ENCODE measurements around the gene PCED1B.
"Not testable (repeated sequence)": the region's sequence is repeated elsewhere in the genome, so short reads cannot be mapped to it uniquely, and the experiment has no call there.

Gene PCED1B

DNA sequence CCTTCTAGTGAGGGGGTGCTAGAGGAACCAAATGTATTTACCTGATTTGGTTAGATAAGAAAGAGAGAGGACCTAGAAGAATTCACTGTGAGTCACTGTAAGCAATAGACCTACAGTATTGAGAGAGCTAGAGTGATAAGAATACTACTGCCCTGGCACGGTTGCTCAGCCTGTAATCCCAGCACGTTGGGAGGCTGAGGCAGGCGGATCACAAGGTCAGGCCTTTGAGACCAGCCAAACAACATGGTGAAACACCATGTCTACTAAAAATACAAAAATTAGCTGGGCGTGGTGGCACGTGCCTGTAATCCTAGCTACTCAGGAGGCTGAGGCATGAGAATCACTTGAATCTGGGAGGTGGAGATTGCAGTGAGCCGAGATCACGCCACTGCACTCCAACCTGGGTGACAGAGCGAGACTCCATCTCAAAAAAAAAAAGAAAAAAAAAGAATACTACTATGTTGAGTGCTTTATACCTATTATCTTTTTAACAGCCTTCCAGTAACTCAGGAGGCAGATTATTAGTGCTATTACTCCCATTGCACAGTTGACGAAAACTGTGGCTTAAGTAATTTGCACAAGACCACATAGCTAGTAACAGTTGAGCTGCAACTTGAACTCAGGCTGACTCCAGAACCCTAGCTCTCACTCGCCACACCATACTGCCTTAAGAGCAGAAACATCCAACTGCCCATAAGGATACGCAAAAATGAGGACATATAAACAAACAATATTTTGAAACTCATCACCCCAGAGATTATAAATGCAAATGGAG is 102.9 kb downstream of the PCED1B start:
- DNase-seq: not testable (repeated sequence)

DNA sequence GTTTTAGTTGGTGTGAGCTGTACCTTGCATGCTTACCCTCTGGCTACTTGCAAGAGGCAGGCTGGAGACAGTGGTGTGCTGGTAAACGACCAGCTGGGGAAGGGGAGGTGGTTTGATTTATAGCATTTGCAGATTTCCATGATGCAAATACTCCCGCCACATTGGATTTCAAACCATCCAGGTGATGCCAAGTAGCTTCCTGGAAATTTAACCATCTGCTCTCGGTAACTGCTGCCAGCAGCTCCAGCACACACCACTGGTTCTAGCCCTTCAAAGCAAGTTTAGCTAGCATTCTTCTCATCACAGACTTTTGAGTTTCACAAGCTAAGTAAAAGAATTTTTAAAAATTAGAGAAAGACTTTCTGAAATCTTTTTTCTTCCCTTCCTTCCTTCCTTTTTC is 104.8 kb downstream of the PCED1B start:
- no peak for DNase-seq

DNA sequence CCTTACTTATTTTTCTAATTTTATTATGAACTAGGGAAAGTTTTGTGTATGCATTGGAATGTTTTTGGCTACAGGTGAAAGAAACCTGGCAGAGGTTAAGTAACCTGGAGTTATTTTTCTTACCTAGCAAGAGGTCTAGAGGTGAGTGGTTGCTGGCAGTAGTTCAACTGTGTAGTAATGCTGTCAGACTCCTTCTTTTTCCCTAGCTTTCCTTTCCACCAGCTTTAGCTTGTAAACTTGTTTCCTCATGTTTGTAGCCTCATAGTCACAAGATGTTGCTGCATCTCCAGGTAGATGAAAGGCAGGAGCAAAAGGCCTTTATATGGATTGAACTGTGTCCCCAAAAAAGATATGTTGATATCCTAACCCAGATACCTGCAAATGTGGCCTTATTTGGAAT is 105.4 kb downstream of the PCED1B start:
- no peak for DNase-seq

DNA sequence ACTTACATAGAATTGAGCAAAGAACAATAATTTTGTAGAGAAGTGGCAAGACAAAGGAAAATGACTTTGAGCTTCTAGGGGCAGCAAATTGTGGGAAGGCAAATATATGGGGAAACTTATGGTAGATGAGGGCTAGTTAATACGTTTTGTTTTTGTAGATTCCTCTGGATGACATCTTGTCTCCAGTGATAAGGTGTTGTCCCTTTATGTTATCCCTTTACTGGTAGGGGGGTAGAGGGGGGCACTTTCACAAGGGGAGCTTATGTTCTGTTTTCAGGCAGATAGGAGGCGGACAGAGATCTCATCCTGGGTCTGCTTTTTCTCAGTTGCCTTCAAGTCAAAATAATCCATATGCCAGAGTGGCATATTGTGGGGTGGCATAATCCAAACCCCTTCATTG is 106.8 kb downstream of the PCED1B start:
- no peak for DNase-seq

DNA sequence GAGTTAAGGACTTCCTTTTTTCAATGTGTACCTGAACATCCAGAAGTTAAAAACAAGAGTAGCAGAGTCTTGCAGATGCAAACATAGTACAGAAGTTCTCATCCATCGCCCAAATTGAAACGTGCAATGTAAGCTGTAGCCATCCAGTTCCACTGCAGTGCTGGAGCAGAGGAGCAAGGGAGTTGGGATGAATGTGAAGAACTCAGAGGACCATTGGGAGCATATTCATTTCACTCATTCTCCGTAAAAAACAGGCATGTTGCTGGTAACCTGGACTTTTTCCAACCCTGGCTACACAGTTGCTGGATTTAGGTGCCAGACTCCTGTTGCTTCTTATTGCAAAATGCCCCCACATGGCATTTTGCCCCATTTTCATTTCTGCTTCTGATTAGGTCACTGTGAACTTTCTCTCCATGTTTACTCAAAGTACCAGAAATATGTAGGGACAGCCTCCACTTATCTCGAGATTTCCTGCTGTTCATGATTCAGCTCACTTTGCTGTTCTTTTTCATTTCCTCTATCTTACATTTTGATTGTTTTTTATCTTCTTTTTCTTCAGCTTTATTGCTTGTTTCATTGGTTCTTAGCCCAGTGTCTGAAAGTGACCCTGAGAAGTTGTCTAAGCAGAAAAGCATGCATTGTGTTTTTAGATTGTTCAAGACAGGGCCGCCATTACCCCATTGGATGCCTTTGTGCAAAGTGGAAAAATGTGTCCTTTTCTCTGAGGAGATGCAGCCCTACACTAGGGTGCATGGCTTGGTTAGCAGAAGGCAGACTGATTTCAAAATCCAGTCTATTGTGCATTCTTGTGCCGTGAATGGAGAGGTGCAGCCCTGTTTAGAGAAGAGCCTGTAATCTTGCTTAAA is 109.4 kb downstream of the PCED1B start:
- DNase-seq: no peak

DNA sequence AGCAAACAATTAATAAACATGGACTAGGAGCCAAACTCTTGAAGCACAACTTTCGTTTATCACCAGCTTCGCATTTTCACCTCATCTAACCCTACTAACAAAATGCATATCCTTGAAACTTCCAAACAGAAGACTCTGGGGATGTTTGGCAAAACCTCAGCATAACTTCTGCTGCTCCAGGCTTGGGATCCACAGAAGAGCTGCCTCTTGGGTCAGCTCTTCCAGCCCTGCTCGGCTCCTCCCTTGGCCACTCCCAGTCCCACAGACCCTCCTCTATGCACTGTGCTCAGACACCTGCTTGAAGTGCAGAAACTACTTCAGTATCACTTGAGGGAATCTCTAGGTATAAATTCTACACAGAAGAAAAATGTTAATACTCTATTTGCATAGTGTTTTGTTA is 110.3 kb downstream of the PCED1B start:
- no peak for DNase-seq

DNA sequence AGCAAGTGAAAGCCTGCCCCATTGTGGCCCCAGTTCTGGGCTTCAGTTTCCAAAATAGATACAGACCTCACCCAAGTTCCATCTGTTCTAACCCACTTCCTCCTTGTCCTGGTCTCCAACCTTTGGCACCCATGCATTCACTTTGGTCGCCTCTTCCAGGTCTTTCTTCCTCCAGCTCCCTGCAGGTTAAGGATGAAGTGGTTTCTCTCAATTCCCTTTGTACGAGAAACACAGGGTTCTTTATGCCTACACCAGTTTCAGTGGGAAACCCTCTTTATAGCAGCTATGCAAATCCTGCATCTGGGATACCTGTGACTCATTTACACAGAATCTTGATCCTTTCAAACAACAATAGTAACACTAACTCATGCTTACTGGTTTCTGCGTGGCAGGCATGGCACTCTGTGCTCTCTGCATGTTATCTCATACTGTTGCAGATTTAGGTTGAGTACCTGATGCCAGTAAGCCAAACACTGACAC is 110.9 kb downstream of the PCED1B start:
- no peak for DNase-seq

DNA sequence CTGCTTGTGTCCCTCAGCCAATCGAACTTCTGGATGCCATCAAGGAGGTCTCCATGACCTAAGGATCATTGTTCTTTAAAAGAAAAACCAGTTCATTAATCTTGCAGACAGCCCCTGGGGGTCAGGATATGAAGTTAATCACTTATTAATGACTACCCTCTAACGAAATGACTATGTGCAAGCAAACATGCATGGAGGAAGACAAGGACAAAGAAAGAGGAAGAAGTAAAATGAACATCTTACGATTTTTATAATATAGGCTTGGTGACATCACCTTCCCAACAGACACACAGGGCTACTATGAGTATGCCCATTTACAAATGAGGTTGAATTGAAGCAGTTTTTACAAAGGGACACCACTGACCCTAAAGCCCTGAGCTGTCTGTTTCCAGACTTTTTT is 111.5 kb downstream of the PCED1B start:
- DNase-seq: no peak

DNA sequence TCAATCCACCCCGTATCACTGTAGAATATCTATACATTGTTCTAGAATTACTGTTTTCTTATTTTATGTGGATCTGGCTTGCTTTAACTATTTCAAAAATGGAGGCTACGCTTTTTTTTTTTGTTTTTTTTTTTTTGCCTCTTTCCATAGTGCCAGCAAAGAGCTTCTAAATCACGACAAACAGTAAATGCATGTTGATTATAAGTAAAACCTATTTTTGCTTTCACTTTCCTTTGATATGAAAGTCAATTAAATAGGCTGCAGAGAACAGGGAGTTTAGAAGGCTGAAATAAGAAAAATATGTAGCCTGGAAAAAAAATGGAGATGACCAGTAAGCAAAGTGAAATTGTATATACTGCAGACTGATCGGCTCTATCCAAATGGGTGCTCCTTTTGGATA is 112.6 kb downstream of the PCED1B start:
- no peak for DNase-seq

DNA sequence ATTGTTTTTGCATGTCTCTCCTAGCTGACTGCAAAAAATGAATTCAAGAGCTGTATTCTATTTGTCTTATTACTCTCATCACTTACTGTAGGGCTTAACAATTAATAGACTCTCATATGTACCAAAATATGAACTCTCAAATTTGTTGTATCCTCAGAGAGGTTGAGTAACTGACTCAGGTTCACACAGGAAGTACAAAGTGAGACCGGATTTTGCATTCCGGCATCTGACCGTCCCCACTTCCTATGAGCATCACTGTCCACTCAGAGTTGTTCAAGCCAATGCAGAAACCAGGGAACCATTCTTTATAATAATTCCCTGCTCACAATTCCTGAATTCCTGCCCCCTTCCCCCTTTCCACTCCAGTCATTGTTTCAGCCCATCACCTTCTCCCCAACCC is 113.6 kb downstream of the PCED1B start:
- no peak for DNase-seq

DNA sequence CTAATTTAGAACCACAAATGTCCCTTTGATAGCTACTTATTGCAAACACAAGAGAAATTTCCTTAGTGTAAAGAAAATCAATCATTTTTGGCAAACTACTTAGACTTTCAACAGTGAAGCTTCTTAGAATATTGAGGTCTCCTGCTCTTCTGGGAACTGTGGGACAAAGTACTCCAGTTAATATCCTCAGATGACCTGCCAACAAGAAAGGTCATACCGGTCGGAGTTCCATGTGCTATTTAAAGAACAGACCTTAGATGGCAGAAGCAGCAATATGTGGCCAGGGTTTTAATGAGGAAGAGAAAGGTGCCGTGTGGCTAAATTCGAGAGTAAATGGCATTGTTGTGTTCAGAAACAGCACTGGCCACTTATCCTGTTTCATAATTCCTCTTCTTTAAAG is 115.1 kb downstream of the PCED1B start:
- DNase-seq: no peak

DNA sequence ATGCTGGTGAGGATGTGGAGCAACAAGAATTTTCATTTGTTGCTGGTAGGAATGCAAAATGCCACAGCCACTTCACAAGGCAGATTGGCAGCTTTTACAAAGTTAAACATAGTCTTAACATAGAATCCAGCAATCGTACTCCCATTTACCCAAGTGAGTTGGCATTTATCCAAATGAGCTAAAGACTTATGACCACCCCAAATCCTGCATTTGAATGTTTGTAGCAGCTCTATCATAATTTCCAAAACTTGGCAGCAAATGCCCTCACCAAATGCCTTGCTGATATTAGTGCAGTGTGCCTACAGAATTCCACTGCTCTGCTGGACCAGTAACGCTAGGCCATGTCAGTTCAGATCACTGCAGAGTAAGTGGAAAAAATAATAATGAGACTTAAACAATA is 121.0 kb downstream of the PCED1B start:
- no peak for DNase-seq

DNA sequence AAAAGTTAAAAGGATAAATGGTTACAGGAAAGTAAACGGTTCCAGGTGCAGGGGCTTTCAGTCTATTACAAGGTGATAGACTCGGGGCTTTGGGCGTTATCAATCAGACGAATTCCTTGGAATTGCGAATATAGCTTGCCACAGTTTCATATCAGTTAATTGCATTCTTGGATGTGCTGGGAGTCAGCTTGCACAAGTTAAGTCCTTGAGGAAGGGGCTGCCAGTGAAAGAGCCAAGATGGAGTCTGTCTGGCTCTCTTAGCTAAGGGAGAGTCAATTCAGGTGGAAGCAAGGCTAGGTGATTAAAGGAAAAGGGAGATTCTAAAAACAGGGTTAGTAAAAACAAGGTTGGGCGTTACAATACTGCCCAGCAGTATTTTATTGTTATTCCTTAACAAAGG is 121.8 kb downstream of the PCED1B start:
- not testable (repeated sequence) for DNase-seq

DNA sequence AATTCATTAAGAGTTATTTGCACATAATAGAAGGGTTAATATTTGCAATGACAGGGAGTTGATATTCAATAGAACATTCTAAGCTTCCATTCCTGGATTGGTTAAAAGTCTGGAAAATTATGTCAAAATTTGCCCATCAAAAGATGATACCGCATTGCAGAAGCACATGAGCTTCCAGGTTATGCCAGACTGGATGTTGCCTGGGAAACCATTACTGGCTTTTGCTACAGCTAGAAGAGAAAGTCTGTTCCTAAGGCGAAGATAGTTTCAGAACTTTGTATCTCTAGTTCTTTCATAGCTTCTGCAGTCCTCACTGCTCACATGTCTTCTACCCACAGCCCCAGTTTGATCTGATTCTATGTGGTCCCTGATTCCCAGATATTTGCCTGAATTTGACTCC is 122.8 kb downstream of the PCED1B start:
- DNase-seq: no peak

DNA sequence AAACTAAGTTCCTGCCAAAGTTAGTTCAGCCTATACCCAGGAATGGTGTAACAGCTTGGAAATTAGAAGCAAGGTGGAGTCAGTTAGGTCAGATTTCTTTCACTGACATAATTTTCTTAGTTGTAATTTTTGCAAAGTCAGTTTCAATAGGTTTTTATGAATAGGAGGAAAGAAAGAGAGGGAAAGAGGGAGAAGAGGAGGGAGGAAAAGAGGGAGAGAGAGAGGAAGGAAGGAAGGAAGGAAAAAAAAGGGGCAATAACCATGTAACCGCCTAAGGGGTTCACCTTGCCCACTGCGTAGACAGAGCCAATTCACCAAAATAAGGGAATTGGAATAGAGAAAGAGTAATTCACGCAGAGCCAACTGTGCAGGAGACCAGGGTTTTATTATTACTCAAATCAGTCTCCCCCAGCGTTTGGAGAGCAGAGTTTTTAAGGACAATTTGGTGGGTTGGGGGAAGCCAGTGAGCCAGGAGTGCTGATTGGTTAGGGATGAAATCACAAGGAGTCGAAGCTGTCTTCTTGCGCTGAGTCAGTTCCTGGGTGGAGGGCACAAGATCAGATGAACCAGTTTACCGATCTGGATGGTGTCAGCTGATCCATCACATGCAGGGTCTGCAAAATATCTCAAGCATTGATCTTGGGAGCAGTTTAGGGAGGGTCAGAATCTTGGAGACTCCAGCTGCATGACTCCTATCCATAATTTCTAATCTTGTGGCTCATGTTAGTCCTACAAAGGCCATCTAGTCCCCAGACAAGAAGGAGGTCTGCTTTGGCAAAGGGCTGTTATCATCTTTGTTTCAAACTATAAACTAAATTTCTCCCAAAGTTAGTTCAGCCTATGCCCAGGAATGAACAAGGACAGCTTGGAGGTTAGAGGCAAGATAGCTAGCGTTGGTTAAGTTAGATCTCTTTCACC is 126.4 kb downstream of the PCED1B start:
- DNase-seq: no peak

DNA sequence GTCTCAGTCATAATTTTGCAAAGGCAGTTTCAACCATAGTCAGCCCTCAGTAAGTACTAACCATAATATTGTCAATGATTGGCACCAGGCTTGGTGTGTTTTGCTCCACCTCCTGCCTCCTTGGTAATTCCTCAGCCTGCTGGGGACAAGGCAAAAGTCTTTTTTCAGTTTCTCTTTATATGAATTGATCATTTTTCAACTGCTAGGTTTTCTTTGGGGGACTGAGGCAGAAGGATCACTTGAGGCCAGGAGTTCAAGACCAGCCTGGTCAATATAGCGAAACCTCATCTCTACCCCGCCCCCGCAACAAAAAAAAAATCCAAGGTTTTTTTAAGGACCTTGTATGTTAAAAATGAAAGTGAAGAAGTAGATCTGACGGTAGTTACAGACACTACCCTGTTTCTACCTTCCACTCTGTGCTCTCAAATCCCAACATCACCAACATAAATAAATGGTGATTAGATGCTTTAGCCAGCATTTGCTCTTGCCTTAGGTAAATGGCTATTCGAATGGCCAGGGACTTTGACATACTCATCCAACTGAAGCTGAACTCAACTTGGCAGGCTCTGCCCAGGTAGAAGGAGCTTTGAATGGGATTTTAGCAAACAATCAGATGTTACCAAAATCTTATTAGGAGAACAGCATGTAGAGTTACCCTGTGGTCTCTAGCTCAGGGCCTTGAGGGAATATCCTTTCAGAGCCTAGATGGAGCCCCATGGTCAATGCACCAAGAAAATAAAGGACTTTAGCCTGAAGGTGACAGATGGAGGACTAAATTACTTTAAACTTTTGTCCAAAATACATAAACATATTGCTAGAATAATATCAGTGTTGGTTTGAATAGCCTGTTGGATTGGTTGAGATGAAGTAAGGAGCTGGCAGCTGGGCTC is 127.3 kb downstream of the PCED1B start:
- no peak for DNase-seq

DNA sequence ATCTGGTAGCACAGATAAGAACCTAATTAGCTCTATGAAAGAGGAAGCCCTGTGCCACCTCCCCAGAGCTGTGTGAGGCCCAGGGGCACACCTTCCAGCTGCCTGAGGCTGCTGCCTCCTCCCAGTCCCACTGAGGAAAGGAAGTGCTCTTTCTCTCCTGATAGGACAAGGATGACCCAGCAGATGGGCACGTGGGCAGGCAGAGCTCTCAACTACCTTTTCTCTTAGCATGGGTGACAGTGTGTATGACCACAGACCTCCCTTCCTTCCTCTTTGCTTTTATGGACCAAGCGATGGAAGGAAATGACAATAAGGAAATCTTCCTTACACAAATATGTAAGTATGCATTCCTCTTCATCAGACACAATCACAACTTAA is 127.9 kb downstream of the PCED1B start:
- no peak for DNase-seq

DNA sequence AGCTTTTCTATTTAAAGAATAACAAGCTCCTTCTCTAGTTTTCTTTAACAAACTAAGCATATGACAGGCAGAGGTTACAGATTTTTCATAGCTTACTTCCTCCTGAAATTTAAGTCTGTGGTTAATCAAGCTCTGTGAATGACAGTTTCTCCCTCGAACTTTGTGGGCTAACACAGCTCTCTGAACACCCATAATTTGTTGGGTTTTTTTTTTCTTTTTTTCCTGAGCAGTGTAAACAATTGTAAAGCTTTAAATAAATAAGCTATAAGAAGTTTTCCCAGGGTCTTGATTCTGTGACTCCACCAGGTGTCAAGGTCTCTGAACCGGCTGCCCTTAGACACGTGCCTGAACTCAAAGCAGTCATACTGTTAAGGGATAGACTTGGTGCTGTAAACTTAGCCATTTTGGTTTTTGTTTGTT is 128.4 kb downstream of the PCED1B start:
- DNase-seq: no peak

DNA sequence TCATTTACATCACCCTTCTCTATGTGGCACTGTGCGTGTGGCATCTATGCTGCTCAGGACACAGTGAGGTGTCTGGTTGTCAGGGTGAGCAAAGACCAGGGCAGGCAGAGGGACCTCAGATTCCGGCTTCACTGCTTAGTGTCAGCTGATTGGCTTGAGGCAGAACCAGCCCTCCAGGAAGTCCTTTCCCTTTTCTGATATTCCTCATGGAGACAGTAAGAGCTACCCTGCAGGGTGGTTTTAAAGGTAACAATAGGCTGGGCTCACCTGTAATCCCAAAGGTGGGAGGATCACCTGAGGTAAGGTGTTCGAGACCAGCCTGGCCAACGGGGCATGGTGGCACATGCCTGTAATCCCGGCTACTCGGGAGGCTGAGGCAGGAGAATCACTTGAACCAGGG is 129.6 kb downstream of the PCED1B start:
- no peak for DNase-seq

DNA sequence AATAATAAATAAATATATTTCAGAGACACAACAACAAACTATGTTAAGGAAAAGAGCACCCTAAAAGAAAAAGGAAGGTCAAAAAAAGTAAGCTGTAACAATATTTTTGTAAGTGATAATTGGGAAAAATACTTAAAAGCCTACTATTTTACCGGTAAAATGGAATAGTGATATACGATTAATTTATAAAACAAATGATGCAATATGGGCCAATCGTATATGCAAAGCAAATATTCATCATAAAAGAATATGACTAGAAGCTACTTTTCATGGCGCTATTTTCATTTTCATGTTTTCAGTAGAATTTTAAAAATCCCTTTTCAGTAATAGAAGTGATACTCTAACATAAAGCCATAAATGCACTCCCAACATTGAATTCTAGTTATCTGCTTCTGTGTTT is 131.4 kb downstream of the PCED1B start:
- DNase-seq: no peak

DNA sequence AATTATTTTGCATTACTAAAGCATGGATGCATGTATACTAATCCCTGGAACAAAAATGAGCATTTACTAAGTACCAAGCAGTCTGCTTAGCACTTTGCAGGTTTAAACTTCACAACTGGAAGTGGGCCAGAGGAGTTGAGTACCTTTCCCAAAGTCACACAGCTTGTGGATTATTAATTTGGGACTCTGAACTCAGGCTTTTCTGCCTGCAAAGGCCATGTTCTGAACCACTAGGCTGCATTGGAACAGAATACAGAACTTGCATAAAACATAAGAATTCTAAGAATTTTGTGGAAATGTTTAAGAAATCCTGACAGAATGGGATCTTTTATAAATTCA is 133.2 kb downstream of the PCED1B start:
- DNase-seq: no peak

DNA sequence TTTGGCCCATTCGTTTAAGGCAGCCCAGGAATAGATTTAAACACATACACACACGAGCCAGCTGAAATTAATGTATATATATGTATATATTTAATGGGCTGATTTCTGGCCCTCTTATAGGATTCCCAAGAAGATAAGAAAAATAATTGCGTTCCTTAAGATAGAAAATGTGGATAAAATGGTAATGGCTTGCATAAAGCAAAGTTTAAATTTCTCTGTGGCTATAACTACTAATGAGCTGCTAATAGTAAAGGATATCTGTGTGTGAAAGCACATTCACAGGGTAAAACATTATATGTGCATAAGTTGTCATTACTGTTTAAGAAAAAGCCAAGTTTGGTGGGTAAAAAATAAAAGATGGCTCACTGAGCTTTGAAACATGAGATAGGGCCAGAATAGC is 134.0 kb downstream of the PCED1B start:
- no peak for DNase-seq

All from NCI-H446 treated with DMSO at 0.1 percent for 48 hours (cell line).